Vagina (tissue), 2 donors: ENCODE data around the gene SMOC2. TPM values are rescaled to one million over a fixed set of nuclear protein-coding genes. Genes with fewer than 3 reads are reported as not detected.

Source experiments
- DNase-seq, 2 donors: peaks; one replicate each; pipeline ENCODE4 v3.0.0-alpha.2; 2017; ENCODE audit errors: extremely low spot score in 2 of 2
- H3K27ac ChIP-seq: fragments of 200-600 bp; sonication (generic); one replicate; pipeline ENCODE4 v1.5.1; 2019
- H3K27me3 ChIP-seq: fragments of 200-600 bp; sonication (generic); one replicate; pipeline ENCODE4 v1.5.1; 2019
- H3K36me3 ChIP-seq, 2 donors: fragments of 200-600 bp; sonication (generic); one replicate each; pipeline ENCODE4 v1.5.1; 2017 to 2019
- H3K4me1 ChIP-seq: fragments of 200-600 bp; sonication (generic); one replicate; pipeline ENCODE4 v1.5.1; 2019
- H3K4me3 ChIP-seq, 2 donors: fragments of 200-600 bp; sonication (generic); 1 replicate in 1 of 2; 2 replicates in 1 of 2; pipeline ENCODE4 v1.5.1; 2016 to 2019
- H3K9me3 ChIP-seq: fragments of 200-600 bp; sonication (generic); one replicate; pipeline ENCODE4 v1.5.1; 2019
- CTCF ChIP-seq, 3 experiments: fragments of 450-650 bp in 2 of 3; fragments of 200-600 bp in 1 of 3; sonication (generic) in 1 of 3; IDR thresholded peaks; one replicate each; pipeline ENCODE4 v1.5.1; 2017 to 2019; ENCODE audit warnings: antibody characterized with exemption in 3 of 3, mild to moderate bottlenecking in 2 of 3, moderate library complexity in 2 of 3
- POLR2A ChIP-seq, 2 donors: fragments of 450-650 bp; IDR thresholded peaks; one replicate each; pipeline ENCODE4 v1.6.1; 2017; ENCODE audit warnings: antibody characterized with exemption in 2 of 2, mild to moderate bottlenecking in 2 of 2, moderate library complexity in 2 of 2
- POLR2AphosphoS5 ChIP-seq, 2 donors: sonication (generic); formaldehyde crosslinking; IDR thresholded peaks; one replicate each; pipeline ENCODE4 v1.9.0; 2017; ENCODE audit warnings: antibody characterized with exemption in 2 of 2, mild to moderate bottlenecking in 2 of 2, low read depth in 1 of 2; ENCODE audit not compliant: insufficient read depth in 1 of 2
- intact Hi-C: fragments of 100-400 bp; cut with DNase I; formaldehyde crosslinking; loops from one replicate; pipeline ENCODE4 v1.15.1; 2023
- total RNA-seq: library from RNA; depleted of rRNA; stranded (reverse); fragments of >200 nt; gene quantifications from one replicate; pipeline ENCODE4 v1.2.3, GENCODE V29; 2016

The SMOC2 gene
- total RNA-seq, 1 donor from 2014 or later, result 22.1 TPM

DNA sequence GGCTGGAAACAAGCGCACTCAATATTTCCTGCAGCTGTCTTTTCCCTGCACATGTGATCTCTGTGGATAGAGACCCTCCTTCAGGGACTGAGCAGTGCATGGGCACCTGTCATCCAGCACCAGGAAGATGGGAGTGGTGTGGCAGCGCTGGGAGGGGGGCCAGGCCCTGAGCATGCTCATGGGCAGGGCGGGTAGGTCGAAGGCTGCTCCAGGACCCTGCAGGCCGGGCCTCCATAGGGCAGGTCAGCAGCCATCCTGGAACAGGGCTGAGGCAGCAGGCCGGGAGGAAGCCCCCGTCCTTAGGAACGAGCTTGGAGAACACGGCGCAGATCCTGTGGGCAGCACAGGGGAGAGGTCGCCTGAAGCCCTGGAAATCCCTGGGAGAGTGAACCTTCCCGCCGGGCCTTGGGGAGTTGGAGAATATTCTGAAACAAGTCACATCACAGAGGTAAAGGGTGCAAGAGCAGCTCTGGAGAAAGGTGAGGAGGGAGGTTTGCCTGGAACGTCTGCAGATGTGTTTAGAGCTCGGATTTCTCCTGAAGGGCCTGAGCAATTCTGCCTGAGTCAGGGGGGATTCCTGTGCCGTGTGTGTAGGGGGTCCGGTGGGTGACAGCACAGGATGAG lies 133.2 kb downstream of the SMOC2 start:
- TF ChIP-seq POLR2AphosphoS5 (IDR thresholded peaks at IDR 0.05; ENCODE audit: insufficient read depth in 1 of 2, low read depth in 1 of 2) (no peak), CTCF (IDR thresholded peaks at IDR 0.05) (no peak), POLR2A (IDR thresholded peaks at IDR 0.05) (no peak)
- peak overlapping the region; percentile 48 for H3K27ac ChIP-seq
- intact Hi-C loops, result no loop called here
- DNase-seq, result peak in 1 of 2 donors; percentile 93
- H3K4me1 ChIP-seq, result peaks cover 7% of the 10 kb centered on the region
- no peak overlapping the region for H3K4me3 ChIP-seq
- no peaks in the 10 kb centered on the region for H3K9me3 ChIP-seq
- H3K36me3 ChIP-seq, result no peaks in the 10 kb centered on the region
- H3K27me3 ChIP-seq, result no peaks in the 10 kb centered on the region

DNA sequence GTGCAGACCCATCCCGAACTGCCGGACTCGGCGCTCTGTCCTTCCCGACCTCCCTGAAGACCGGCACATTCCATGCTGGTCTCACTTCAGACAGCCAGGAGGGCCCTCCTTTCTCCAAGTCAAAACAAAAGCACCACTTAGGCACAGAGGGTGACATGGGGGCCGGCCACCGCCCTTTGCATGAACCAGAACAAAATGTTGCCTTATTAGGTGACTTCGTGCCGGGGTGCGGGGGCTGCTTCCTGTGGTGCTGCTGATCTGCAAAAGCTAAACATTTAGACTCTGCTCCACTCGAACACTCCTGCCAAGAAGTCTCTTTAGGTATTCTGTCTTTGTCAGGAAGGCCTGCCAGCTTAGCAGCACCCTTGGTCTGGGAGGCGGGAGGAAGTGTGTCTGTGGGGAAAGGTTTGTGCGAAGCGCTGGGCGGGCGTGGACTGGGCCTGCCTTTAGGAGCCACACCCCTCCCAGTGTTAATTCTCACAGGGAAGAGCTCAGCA lies 133.8 kb downstream of the SMOC2 start:
- Histone ChIP-seq H3K4me1 (peaks cover 7% of the 10 kb centered on the region), H3K4me3 (no peak overlapping the region), H3K9me3 (no peaks in the 10 kb centered on the region), H3K36me3 (no peaks in the 10 kb centered on the region), H3K27me3 (no peaks in the 10 kb centered on the region), H3K27ac (peak overlapping the region; percentile 48)
- DNase-seq, result peak; percentile 84 to 86
- intact Hi-C loops, result no loop called here
- peak in 1 of 2 donors; percentile 13 for TF ChIP-seq POLR2AphosphoS5 (IDR thresholded peaks at IDR 0.05; ENCODE audit: insufficient read depth in 1 of 2, low read depth in 1 of 2)
- TF ChIP-seq POLR2A (IDR thresholded peaks at IDR 0.05), result no peak

- Histone ChIP-seq H3K27ac (no peak overlapping the region), H3K9me3 (no peaks in the 10 kb centered on the region), H3K4me1 (peaks cover 7% of the 10 kb centered on the region), H3K36me3 (no peaks in the 10 kb centered on the region), H3K27me3 (no peaks in the 10 kb centered on the region), H3K4me3 (peak overlapping the region in 1 of 2 donors; percentile 8)
- TF ChIP-seq CTCF (IDR thresholded peaks at IDR 0.05), result no peak
- no peak for TF ChIP-seq POLR2AphosphoS5 (IDR thresholded peaks at IDR 0.05; ENCODE audit: insufficient read depth in 1 of 2, low read depth in 1 of 2)
- no peak for TF ChIP-seq POLR2A (IDR thresholded peaks at IDR 0.05)
- peak; percentile 62 to 93 for DNase-seq
- intact Hi-C loops, result no loop called here
Observed at GRCh38 chr6:168575346-168576098, 134.5 kb downstream of the SMOC2 start.

- intact Hi-C loops, result no loop called here
- H3K27ac ChIP-seq, result no peak overlapping the region
- H3K27me3 ChIP-seq, result no peaks in the 10 kb centered on the region
- DNase-seq, result peak; percentile 71 to 88
- H3K36me3 ChIP-seq, result no peaks in the 10 kb centered on the region
- no peak for TF ChIP-seq CTCF (IDR thresholded peaks at IDR 0.05)
- no peak for TF ChIP-seq POLR2A (IDR thresholded peaks at IDR 0.05)
- no peak for TF ChIP-seq POLR2AphosphoS5 (IDR thresholded peaks at IDR 0.05; ENCODE audit: insufficient read depth in 1 of 2, low read depth in 1 of 2)
- H3K4me1 ChIP-seq, result peaks cover 7% of the 10 kb centered on the region
- no peaks in the 10 kb centered on the region for H3K9me3 ChIP-seq
- no peak overlapping the region for H3K4me3 ChIP-seq
Observed at GRCh38 chr6:168576388-168576787, 135.4 kb downstream of the SMOC2 start.

GRCh38 chr6:168577496-168577895 lies 136.5 kb downstream of the SMOC2 start:
- Histone ChIP-seq H3K27ac (no peak overlapping the region), H3K4me3 (no peak overlapping the region), H3K4me1 (peaks cover 7% of the 10 kb centered on the region), H3K9me3 (no peaks in the 10 kb centered on the region), H3K27me3 (no peaks in the 10 kb centered on the region), H3K36me3 (no peaks in the 10 kb centered on the region)
- TF ChIP-seq POLR2AphosphoS5 (IDR thresholded peaks at IDR 0.05; ENCODE audit: insufficient read depth in 1 of 2, low read depth in 1 of 2) (no peak), POLR2A (IDR thresholded peaks at IDR 0.05) (no peak), CTCF (IDR thresholded peaks at IDR 0.05) (no peak)
- DNase-seq, result peak in 1 of 2 donors; percentile 70
- intact Hi-C loops, result no loop called here
